ENCODE results near the gene COL3A1.

Gene COL3A1

DNA sequence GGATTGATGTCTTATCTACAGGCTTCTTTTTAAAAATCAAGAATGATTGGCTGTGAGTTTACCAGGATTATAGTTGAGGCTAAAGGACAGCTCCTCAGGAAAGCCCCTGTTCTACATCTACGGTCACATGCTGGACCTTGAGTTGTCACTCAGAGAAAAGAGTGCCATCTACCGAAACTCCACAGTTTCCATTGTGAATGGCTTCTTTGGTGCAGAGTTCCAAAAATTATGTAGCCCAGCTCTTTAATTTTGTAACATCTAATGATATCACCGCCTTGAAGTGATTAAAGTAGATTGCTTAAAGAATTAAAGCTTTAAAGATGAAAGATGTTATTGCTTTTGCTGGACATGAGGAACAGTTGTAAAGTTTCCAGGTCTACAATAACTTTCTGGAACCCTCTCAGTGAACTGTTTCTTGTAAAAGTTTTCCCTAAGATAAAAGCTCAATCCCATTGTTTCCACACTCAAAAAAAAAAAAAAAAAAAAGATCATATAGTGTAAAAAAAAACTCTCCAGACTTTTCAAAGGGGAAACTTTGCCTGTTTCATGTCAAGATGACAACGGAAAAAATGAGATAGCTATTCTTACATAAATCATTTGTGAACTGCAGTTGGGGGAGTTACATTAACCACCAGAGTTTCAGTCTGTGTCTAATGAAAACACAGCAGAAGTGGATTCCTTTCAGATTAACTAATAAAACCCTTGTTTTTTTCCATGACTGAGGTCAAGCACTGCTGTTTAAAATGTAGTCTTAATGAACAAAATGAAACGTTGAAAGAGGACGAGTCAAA is 4.3 kb downstream of the COL3A1 start:
- no peaks in the 10 kb centered on the region for H4K20me1 ChIP-seq (ENCODE audit: insufficient read depth, low read length)
- H3K4me1 ChIP-seq (ENCODE audit: insufficient read depth, low read length) = no peaks in the 10 kb centered on the region
- no peak for DNase-seq
- H3K9ac ChIP-seq (ENCODE audit: low read depth, low read length) = no peak overlapping the region
- no peaks in the 10 kb centered on the region for H3K9me3 ChIP-seq (ENCODE audit: insufficient read depth, low read length, severe bottlenecking)
- H3K36me3 ChIP-seq (ENCODE audit: insufficient read depth, low read length) = no peaks in the 10 kb centered on the region
- H2AFZ ChIP-seq (ENCODE audit: low read depth, low read length) = no peak overlapping the region
- no peaks in the 10 kb centered on the region for H3K27me3 ChIP-seq (ENCODE audit: insufficient read depth, low read length, poor library complexity)
- TF ChIP-seq EZH2 (IDR thresholded peaks at IDR 0.05; ENCODE audit: borderline replicate concordance, low read depth, low read length, severe bottlenecking) = no peak
- TF ChIP-seq, protein P1, sequence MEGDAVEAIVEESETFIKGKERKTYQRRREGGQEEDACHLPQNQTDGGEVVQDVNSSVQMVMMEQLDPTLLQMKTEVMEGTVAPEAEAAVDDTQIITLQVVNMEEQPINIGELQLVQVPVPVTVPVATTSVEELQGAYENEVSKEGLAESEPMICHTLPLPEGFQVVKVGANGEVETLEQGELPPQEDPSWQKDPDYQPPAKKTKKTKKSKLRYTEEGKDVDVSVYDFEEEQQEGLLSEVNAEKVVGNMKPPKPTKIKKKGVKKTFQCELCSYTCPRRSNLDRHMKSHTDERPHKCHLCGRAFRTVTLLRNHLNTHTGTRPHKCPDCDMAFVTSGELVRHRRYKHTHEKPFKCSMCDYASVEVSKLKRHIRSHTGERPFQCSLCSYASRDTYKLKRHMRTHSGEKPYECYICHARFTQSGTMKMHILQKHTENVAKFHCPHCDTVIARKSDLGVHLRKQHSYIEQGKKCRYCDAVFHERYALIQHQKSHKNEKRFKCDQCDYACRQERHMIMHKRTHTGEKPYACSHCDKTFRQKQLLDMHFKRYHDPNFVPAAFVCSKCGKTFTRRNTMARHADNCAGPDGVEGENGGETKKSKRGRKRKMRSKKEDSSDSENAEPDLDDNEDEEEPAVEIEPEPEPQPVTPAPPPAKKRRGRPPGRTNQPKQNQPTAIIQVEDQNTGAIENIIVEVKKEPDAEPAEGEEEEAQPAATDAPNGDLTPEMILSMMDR (IDR thresholded peaks at IDR 0.05; ENCODE audit: borderline replicate concordance, extremely low read depth, low read length, poor library complexity, severe bottlenecking) = no peak
- no peak overlapping the region for H3K4me3 ChIP-seq (ENCODE audit: low read depth in 1 of 2, low read length in 2 of 2)
- no peak overlapping the region for H3K27ac ChIP-seq (ENCODE audit: low read length)
- no peak for ATAC-seq (ENCODE audit: insufficient read depth, low read depth)
- no peaks in the 10 kb centered on the region for H3K79me2 ChIP-seq (ENCODE audit: insufficient read depth, low read length)
- no peak overlapping the region for H3K4me2 ChIP-seq (ENCODE audit: insufficient read depth, low read length)

DNA sequence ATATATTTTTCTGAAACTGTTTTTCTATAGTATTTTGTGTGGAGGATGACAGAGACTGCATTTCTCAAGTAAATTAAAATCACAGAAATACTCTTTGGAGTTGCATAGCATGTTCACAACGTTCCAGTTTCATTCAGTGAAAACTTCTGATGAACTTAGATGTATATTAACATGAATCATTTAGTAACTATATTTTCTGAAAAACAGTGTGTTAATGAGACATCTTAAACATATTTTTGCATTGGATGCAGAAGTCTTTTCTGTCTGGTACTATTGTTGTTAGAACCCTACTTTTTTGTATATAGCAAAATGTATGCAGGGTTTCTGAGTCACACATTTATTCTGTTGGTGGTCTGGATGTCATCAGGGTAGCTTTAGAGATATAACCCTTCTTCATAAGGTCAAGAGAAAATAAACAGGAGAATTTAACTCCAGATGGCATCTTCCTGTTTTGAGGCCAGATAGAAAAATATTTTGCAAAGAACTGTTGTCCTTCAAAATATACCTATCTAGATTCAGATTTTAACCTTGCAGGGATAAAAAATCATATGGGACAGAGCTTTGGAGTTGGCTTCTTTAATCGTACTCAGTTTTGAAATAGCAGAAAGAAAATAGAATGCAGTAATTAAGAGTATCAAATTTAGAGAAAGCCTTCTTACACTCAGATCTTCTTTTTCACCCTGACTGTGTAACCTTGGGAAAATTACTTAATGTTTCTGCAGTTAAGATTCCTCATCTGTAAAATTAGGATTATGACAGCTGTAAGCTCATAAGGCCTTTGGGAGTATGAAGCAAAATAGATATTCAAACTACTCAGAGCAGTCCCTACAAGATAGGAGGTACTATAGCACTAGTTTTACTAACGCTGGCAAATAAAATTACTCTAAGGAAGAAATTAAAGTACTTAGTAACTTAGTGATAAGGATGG is 5.3 kb downstream of the COL3A1 start:
- H3K4me2 ChIP-seq (ENCODE audit: insufficient read depth, low read length) = no peak overlapping the region
- H3K4me3 ChIP-seq (ENCODE audit: low read depth in 1 of 2, low read length in 2 of 2) = no peak overlapping the region
- no peaks in the 10 kb centered on the region for H3K36me3 ChIP-seq (ENCODE audit: insufficient read depth, low read length)
- TF ChIP-seq EZH2 (IDR thresholded peaks at IDR 0.05; ENCODE audit: borderline replicate concordance, low read depth, low read length, severe bottlenecking) = no peak
- TF ChIP-seq, protein P1 (IDR thresholded peaks at IDR 0.05; ENCODE audit: borderline replicate concordance, extremely low read depth, low read length, poor library complexity, severe bottlenecking) = no peak
- H3K79me2 ChIP-seq (ENCODE audit: insufficient read depth, low read length) = no peaks in the 10 kb centered on the region
- no peaks in the 10 kb centered on the region for H3K27me3 ChIP-seq (ENCODE audit: insufficient read depth, low read length, poor library complexity)
- no peaks in the 10 kb centered on the region for H4K20me1 ChIP-seq (ENCODE audit: insufficient read depth, low read length)
- H3K4me1 ChIP-seq (ENCODE audit: insufficient read depth, low read length) = no peaks in the 10 kb centered on the region
- H3K9me3 ChIP-seq (ENCODE audit: insufficient read depth, low read length, severe bottlenecking) = no peaks in the 10 kb centered on the region
- no peak overlapping the region for H3K9ac ChIP-seq (ENCODE audit: low read depth, low read length)
- H3K27ac ChIP-seq (ENCODE audit: low read length) = no peak overlapping the region
- no peak overlapping the region for H2AFZ ChIP-seq (ENCODE audit: low read depth, low read length)
- ATAC-seq (ENCODE audit: insufficient read depth, low read depth) = no peak
- DNase-seq = no peak

DNA sequence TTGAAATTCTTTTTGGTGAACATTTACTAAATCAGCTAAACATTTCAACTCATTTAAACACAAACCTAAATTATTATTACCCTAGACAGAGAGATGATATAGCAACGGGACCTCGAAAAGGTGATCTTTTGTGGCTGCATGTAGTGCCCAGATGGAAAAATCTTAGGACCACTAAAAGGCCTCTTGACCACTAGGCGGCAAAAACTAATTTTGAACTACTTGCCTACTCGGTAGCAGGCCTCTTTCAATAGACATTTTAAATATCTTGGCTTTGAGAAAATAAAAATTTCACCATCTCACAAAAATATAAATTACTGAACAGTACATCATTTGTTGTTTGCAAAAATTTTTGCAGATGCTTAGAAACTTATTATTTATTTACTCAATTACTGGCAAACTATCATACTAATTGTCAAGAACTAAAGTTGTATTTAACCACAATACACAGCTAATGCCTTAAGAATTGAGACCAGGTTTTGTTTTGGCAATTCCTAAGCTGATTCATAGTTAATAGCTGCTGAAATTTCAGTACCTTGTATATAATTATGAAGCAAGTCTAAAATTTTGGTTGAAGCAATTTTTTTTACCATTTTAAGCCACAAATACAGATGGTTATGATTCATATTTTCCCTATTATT is 9.4 kb downstream of the COL3A1 start:
- no peak overlapping the region for H3K9ac ChIP-seq (ENCODE audit: low read depth, low read length)
- H3K36me3 ChIP-seq (ENCODE audit: insufficient read depth, low read length) = no peaks in the 10 kb centered on the region
- TF ChIP-seq EZH2 (IDR thresholded peaks at IDR 0.05; ENCODE audit: borderline replicate concordance, low read depth, low read length, severe bottlenecking) = no peak
- TF ChIP-seq, protein P1 (IDR thresholded peaks at IDR 0.05; ENCODE audit: borderline replicate concordance, extremely low read depth, low read length, poor library complexity, severe bottlenecking) = no peak
- H3K79me2 ChIP-seq (ENCODE audit: insufficient read depth, low read length) = no peaks in the 10 kb centered on the region
- H2AFZ ChIP-seq (ENCODE audit: low read depth, low read length) = no peak overlapping the region
- ATAC-seq (ENCODE audit: insufficient read depth, low read depth) (no peak), DNase-seq (no peak)
- H3K4me1 ChIP-seq (ENCODE audit: insufficient read depth, low read length) = no peaks in the 10 kb centered on the region
- no peak overlapping the region for H3K4me3 ChIP-seq (ENCODE audit: low read depth in 1 of 2, low read length in 2 of 2)
- H3K4me2 ChIP-seq (ENCODE audit: insufficient read depth, low read length) = no peak overlapping the region
- H3K9me3 ChIP-seq (ENCODE audit: insufficient read depth, low read length, severe bottlenecking) = no peaks in the 10 kb centered on the region
- H3K27ac ChIP-seq (ENCODE audit: low read length) = no peak overlapping the region
- H3K27me3 ChIP-seq (ENCODE audit: insufficient read depth, low read length, poor library complexity) = no peaks in the 10 kb centered on the region
- H4K20me1 ChIP-seq (ENCODE audit: insufficient read depth, low read length) = no peaks in the 10 kb centered on the region

All from DND-41 (cell line).